GM18498 (cell line): ENCODE results near the gene F11.
"Not testable (repeated sequence)": the region's sequence is repeated elsewhere in the genome, so short reads cannot be mapped to it uniquely, and the experiment has no call there.

ENCODE experiments used
- ATAC-seq: cut with Tn5 transposase; IDR thresholded peaks from one replicate; pipeline ENCODE4 v1.9.1; 2021; ENCODE audit warnings: mild to moderate bottlenecking, moderate library complexity; ENCODE audit not compliant: unreplicated experiment

Gene F11

DNA sequence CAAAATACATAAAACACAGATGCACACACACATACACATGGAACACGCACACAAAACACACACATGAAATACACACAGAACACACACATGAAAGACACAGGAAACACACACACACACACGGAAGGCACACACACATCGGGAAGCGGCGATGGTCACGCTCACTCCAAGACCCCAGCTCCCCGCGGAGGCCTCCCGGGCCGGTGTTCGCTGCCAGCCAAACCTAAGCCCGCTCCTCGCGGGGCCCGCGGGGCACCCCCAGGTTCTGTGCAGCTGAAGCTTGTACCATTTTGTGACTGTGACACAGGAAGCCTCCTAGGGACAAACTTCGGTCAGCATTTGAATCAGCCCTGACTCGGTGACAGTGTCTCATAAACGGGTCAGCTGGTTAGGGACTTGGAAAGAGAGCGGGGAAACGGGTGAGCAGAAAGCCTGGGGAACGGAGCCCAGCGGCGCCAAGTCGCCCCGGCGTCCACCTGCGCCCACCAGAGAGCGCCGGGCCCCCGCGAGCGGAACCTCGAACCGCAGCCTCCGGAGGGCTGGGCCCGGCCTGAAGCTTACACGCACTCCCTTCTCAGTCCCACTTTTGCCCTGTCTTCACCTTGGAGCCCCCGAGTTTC lies 32.1 kb downstream of the F11 start:
- ATAC-seq: no peak

DNA sequence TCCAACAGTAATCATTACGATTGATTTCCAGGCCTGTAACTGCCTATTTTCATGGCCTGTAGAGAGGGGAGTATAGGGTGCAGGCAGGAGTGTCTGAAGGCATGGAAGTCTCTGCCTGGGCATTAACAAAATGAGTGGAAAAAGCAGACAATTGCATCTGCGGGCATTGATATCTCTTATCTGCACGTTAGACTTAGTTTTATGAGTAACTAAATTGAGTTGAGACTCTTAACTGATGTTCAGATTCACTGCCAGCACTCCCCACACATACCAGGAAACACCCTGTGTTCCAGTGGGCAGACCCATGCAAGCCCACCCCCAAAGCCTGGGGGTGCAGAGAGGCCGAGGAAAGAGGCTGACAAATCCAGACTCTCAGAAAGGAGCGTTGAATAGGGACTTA lies 33.3 kb downstream of the F11 start:
- no peak for ATAC-seq

DNA sequence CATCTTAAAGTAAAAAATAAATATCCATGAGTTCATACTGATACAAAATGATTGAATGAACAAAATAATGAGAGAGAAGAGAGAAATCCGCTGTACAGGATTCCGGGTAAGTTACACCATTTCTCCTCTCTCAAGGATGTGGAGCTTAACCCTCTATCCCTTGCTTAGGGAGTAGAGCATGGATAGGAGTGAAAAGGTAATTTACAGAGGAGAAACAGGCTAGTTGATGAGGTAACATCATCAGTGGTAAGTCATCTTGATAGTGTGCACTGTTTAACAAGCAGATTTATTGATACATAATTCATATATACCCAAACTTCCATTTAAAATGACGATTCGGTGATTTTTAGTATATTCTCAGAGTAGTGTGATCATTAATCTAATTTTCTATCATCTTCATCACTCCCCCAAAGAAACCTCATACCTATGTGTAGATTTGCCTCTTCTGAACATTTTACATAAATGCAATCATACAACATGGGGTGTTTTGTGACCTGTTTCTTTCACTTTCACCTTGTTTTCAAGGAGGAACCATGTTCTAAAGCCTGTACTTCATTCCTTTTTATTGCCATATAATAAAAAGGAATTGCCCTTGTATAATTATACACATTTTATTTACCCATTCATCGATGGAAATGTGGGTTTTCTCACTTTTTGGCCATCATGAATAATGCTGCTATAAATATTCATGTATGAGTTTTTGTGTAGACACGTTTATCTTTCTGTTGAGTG lies 34.8 kb downstream of the F11 start:
- no peak for ATAC-seq

DNA sequence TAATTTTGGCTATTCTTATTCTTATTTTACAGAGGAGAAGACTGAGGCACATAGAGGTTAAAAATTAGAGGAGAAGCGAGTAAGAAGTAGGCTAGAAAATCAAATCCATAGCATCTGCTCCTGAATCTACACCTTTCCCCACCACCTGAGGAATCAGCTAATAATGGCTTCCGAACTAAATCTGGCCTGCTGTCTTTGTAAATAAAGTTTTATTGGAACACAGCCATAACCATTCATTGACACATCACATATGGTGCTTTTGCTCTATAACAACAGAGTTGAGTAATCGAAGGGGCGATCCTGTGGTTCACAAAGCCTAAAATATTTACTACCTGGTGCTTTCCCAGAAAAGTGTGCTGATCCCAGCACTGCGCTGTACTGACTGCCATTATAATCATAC lies 38.2 kb downstream of the F11 start:
- no peak for ATAC-seq

DNA sequence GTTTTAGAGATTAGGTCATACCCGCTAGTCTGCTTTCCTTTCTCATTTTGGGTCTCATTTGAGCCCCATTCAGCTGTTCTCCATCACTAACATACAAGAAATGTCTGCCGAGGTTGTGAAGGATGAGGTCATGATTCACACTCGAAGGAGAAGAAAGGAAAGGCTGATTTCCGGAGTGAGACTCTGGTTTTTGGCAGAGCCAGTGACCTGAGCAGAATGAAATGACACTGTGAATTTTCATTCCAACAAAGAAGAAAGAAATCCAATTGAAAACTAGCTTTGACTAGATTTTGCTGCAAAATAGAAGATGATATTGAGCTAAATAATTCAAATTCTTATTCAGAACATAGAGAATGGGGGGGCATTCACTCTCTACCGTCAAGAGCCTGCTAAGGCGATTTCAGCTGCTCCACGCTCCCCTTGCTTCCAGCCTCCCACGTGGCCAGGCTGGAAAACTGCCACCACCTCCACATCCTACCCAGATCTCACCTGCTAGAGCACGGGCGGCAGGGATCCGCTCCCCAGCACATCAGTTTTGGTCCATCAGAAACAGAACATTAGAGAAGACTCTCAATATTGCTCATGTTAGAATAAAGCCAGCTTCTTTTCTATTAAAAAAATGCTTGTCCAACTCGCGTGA lies 39.0 kb downstream of the F11 start:
- ATAC-seq: no peak

DNA sequence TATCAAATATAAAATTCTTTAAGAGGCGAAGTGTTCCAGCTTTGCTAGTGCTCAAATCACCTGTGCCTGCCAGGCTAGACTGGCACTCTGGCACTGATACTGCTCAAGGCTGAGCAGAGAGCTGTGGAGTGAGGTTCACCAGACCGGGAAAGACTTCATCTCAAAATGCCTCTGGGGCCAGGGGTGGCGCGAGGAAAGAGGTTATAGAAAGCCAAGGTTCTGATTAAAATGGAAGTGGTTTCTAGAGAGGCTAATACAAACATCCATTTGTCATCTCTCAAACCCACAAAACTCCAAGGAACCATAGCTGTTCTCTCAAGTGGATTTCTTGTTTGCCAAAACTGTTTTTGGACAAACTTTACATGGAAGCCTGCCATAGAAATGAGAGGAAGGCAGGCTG lies 41.5 kb downstream of the F11 start:
- ATAC-seq: no peak

DNA sequence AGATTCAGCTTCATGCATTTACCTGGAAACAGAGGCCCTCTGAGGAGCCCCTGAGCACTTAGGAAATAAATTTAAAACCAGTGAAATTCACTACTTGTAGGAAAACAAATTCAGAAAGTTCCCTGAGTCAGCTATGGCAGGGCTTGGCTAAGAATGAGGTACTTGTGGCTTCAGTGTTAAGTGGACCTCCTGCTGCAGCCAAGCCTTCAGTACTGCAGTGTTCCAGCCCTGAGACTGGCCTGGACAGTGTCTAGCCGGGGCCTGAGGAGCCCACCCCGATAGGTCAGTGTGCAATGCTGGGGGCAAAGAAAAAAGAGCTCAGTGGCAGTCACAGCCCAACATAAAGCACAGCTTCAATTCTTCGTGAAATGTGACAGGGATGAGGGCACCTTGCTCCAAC lies 41.9 kb downstream of the F11 start:
- no peak for ATAC-seq

DNA sequence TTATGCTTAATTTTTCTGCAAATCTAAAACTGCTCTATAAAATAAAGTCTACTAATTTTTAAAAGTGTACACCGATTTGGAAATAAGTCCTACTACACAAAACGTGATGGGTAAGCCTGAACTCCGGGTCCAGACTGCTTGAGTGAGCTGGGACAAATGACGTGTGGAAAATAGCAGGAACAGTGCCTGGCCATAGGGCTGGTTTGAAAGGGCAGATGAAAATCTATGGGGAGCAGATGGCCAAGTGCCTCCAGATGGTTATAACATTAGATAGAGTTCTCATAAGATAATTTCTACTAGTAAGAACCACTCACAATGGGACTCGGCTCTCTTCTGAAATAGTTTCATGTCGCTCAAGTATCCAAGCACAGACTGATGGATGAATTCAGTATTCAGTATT lies 52.5 kb downstream of the F11 start:
- no peak for ATAC-seq

DNA sequence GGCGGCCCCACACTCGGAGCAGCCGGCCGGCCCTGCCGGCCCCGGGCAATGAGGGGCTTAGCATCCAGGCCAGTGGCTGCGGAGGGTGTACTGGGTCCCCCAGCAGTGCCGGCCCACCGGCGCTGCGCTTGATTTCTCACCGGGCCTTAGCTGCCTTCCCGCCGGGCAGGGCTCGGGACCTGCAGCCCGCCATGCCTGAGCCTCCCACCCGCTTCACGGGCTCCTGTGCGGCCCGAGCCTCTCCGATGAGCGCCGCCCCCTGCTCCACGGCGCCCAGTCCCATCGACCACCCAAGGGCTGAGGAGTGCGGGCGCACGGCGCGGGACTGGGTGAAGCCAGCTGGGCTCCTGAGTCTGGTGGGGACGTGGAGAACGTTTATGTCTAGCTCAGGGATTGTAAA lies 58.7 kb downstream of the F11 start:
- not testable (repeated sequence) for ATAC-seq

DNA sequence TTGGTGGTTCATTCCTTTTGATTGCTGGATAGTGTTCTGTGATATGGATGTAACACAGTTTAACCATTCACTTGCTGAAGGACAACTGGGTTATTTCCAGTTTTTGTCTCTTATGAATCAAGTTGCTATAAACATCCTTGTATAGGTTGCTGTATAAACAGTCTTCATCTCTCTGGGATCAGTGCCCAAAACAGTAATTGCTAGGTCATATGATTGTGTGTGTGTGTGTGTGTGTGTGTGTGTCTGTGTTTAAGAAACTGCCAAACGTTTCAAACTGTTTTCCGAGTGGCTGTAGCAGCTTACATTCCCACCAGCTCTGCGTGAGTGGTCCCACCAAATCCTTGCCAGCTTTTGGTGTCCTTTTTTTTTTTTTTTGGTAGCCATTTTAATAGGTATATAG lies 60.4 kb downstream of the F11 start:
- no peak for ATAC-seq

DNA sequence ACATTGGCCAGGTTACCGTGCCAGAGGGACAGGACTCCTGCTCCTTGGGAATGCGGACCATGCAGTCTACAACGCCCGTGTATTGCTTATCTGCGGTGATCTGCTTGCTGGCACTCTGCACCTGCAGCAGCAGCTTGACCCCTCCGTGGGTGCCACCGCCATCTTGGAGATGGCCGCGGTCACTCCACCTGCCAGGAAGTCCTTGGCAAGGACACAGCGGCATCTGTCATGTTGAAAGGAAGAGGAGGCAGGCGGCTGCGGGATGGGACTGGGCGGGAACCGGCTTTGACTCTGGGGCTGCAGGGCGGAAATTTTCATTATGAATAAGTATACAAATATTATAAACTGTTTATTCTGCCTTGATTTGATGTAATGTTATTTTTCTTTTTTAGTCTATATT lies 63.4 kb downstream of the F11 start:
- ATAC-seq: no peak

DNA sequence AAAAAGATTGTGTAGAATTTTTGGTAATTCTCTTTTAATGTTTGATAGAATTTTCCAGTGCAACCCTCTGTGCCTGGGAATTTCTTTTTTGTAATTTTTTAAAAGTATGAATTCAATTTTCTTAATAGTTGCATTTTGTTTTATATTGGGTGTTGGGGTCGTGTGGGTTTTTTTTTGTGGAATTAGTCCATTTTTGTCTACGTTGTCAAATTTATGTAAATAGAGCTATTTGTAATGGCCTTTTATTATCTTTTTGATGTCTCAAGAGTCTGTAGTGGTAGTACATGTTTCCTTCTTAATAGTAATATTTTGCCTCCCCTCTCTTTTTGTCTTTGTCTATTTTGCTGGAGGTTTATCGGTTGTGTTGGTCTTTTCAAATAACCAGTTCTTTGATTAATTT lies 64.4 kb downstream of the F11 start:
- ATAC-seq: no peak

DNA sequence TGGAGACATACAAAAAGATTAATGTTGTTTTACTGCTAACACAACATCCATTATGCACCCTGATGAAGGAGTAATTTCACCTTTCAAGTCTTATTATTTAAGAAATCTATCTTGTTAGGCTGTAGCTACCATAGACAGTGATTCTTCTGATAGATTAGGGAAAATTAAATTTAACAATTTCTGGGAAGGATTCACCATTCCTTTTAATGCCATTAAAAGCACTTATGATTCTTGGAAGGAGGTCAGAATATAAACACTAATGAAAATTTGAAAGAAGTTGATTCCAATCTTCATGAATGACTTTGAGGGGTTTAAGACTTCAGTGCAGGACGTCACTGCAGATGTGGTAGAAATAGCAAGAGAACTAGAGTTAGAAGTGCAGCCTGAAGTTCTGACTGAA lies 69.8 kb downstream of the F11 start:
- ATAC-seq: no peak
